Measurements from ENCODE around the gene RPS3. TPM values are rescaled to one million over a fixed set of nuclear protein-coding genes. Genes with fewer than 3 reads are reported as not detected.

Gene RPS3
- total RNA-seq, 3 donors from 2014 or later: 1,024 to 2,406 (median 1,978) TPM

- TF ChIP-seq CTCF (IDR thresholded peaks at IDR 0.05) (peak; percentile 96 to 99 (median 98)), POLR2AphosphoS5 (IDR thresholded peaks at IDR 0.05) (peak in 1 of 3 donors; percentile 30), POLR2A (IDR thresholded peaks at IDR 0.05) (no peak)
- H3K36me3 ChIP-seq: no peaks in the 10 kb centered on the region
- no peaks in the 10 kb centered on the region for H3K4me1 ChIP-seq
- peak; percentile 48 to 78 for DNase-seq (ENCODE audit: low spot score in 2 of 2)
- intact Hi-C loops (cut with DNase I; ENCODE audit: low total_unique reads): no loop called here
- no peaks in the 10 kb centered on the region for H3K27me3 ChIP-seq
- no peaks in the 10 kb centered on the region for H3K9me3 ChIP-seq
- no peak overlapping the region for H3K4me3 ChIP-seq
- H3K27ac ChIP-seq: no peak overlapping the region
Measured at GRCh38 chr11:75445315-75445953, 46.1 kb downstream of the RPS3 start.

- no peak overlapping the region for H3K27ac ChIP-seq
- TF ChIP-seq POLR2AphosphoS5 (IDR thresholded peaks at IDR 0.05) (no peak), POLR2A (IDR thresholded peaks at IDR 0.05) (no peak), CTCF (IDR thresholded peaks at IDR 0.05) (no peak)
- intact Hi-C loops (cut with DNase I; ENCODE audit: low total_unique reads): no loop called here
- no peak overlapping the region for H3K4me3 ChIP-seq
- DNase-seq (ENCODE audit: low spot score in 2 of 2): no peak
- H3K27me3 ChIP-seq: no peaks in the 10 kb centered on the region
- no peaks in the 10 kb centered on the region for H3K36me3 ChIP-seq
- no peaks in the 10 kb centered on the region for H3K9me3 ChIP-seq
- no peaks in the 10 kb centered on the region for H3K4me1 ChIP-seq
Measured at GRCh38 chr11:75447415-75447814, 48.1 kb downstream of the RPS3 start.

GRCh38 chr11:75449271-75449670 is 50.0 kb downstream of the RPS3 start:
- Histone ChIP-seq H3K27ac (no peak overlapping the region), H3K36me3 (no peaks in the 10 kb centered on the region), H3K27me3 (no peaks in the 10 kb centered on the region), H3K4me1 (no peaks in the 10 kb centered on the region), H3K4me3 (no peak overlapping the region), H3K9me3 (no peaks in the 10 kb centered on the region)
- no peak for DNase-seq (ENCODE audit: low spot score in 2 of 2)
- TF ChIP-seq POLR2AphosphoS5 (IDR thresholded peaks at IDR 0.05) (no peak), CTCF (IDR thresholded peaks at IDR 0.05) (no peak), POLR2A (IDR thresholded peaks at IDR 0.05) (no peak)
- intact Hi-C loops (cut with DNase I; ENCODE audit: low total_unique reads): no loop called here

- no peak for DNase-seq (ENCODE audit: low spot score in 2 of 2)
- TF ChIP-seq CTCF (IDR thresholded peaks at IDR 0.05): no peak
- no peak for TF ChIP-seq POLR2AphosphoS5 (IDR thresholded peaks at IDR 0.05)
- TF ChIP-seq POLR2A (IDR thresholded peaks at IDR 0.05): no peak
- no peaks in the 10 kb centered on the region for H3K27me3 ChIP-seq
- no peak overlapping the region for H3K27ac ChIP-seq
- H3K4me1 ChIP-seq: no peaks in the 10 kb centered on the region
- intact Hi-C loops (cut with DNase I; ENCODE audit: low total_unique reads): loop anchor here (5.0 kb wide), 1 partner anchor 78 kb away; the partner anchor contains the start of gene GDPD5
- H3K9me3 ChIP-seq: no peaks in the 10 kb centered on the region
- H3K36me3 ChIP-seq: no peaks in the 10 kb centered on the region
- H3K4me3 ChIP-seq: no peak overlapping the region
Measured at GRCh38 chr11:75449776-75450175, 50.5 kb downstream of the RPS3 start.

- intact Hi-C loops (cut with DNase I; ENCODE audit: low total_unique reads): loop anchor here (5.0 kb wide), 1 partner anchor 77 kb away; the partner anchor contains the start of gene GDPD5
- Histone ChIP-seq H3K4me1 (no peaks in the 10 kb centered on the region), H3K27me3 (no peaks in the 10 kb centered on the region), H3K36me3 (no peaks in the 10 kb centered on the region), H3K27ac (no peak overlapping the region), H3K4me3 (no peak overlapping the region), H3K9me3 (no peaks in the 10 kb centered on the region)
- no peak for TF ChIP-seq CTCF (IDR thresholded peaks at IDR 0.05)
- no peak for TF ChIP-seq POLR2AphosphoS5 (IDR thresholded peaks at IDR 0.05)
- no peak for TF ChIP-seq POLR2A (IDR thresholded peaks at IDR 0.05)
- no peak for DNase-seq (ENCODE audit: low spot score in 2 of 2)
Measured at GRCh38 chr11:75450236-75450635, 50.9 kb downstream of the RPS3 start.

All from breast epithelium (tissue), 4 donors.